Measurements from ENCODE around the gene MPC1.

Gene MPC1

DNA sequence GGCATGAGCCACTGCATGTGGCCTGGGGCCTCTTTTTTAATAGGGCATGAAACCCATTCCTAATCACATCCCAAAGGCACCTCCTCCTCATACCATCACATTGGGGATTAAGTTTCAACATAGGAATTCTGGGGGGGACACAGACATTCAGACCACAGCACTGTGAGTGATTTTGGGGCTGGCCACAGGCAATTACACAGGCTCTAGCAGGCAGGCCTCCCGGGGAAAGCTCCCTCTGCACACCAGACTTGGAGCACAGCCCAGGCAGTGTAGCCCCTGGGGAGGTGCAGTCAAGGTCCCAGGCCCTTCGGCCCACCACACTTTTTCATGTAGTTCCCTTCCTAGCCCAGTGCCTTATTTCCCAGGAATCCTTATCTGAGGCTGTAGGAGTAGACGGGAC is 45.9 kb downstream of the MPC1 start:
- Histone ChIP-seq H3F3A (ENCODE audit: control insufficient read depth, insufficient read depth) (no peaks in the 10 kb centered on the region), H3K4me2 (ENCODE audit: low read length) (no peak overlapping the region), H4K20me1 (ENCODE audit: control insufficient read depth, insufficient read depth, low read depth, low read length) (peaks cover 14% of the 10 kb centered on the region), H3K4me1 (ENCODE audit: control insufficient read depth, low read length) (peaks cover 72% of the 10 kb centered on the region), H3K4me3 (ENCODE audit: low read length) (no peak overlapping the region), H3K36me3 (ENCODE audit: control insufficient read depth, low read length) (peaks cover 91% of the 10 kb centered on the region), H3K27me3 (ENCODE audit: control insufficient read depth, low read length) (no peaks in the 10 kb centered on the region), H3K9me3 (ENCODE audit: control insufficient read depth, insufficient read depth, low read length) (no peaks in the 10 kb centered on the region), H3K79me2 (ENCODE audit: control insufficient read depth, low read length) (peaks cover 100% of the 10 kb centered on the region), H3K9me2 (replicated peaks; ENCODE audit: control insufficient read depth, low read length) (no peaks in the 10 kb centered on the region), H3K27ac (ENCODE audit: low read depth, low read length) (no peak overlapping the region)
- TF ChIP-seq, protein P1, sequence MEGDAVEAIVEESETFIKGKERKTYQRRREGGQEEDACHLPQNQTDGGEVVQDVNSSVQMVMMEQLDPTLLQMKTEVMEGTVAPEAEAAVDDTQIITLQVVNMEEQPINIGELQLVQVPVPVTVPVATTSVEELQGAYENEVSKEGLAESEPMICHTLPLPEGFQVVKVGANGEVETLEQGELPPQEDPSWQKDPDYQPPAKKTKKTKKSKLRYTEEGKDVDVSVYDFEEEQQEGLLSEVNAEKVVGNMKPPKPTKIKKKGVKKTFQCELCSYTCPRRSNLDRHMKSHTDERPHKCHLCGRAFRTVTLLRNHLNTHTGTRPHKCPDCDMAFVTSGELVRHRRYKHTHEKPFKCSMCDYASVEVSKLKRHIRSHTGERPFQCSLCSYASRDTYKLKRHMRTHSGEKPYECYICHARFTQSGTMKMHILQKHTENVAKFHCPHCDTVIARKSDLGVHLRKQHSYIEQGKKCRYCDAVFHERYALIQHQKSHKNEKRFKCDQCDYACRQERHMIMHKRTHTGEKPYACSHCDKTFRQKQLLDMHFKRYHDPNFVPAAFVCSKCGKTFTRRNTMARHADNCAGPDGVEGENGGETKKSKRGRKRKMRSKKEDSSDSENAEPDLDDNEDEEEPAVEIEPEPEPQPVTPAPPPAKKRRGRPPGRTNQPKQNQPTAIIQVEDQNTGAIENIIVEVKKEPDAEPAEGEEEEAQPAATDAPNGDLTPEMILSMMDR (IDR thresholded peaks at IDR 0.05; ENCODE audit: low read depth, low read length, poor library complexity, severe bottlenecking): no peak
- no peak for TF ChIP-seq EZH2phosphoT487 (IDR thresholded peaks at IDR 0.05; ENCODE audit: borderline replicate concordance, low read length)

DNA sequence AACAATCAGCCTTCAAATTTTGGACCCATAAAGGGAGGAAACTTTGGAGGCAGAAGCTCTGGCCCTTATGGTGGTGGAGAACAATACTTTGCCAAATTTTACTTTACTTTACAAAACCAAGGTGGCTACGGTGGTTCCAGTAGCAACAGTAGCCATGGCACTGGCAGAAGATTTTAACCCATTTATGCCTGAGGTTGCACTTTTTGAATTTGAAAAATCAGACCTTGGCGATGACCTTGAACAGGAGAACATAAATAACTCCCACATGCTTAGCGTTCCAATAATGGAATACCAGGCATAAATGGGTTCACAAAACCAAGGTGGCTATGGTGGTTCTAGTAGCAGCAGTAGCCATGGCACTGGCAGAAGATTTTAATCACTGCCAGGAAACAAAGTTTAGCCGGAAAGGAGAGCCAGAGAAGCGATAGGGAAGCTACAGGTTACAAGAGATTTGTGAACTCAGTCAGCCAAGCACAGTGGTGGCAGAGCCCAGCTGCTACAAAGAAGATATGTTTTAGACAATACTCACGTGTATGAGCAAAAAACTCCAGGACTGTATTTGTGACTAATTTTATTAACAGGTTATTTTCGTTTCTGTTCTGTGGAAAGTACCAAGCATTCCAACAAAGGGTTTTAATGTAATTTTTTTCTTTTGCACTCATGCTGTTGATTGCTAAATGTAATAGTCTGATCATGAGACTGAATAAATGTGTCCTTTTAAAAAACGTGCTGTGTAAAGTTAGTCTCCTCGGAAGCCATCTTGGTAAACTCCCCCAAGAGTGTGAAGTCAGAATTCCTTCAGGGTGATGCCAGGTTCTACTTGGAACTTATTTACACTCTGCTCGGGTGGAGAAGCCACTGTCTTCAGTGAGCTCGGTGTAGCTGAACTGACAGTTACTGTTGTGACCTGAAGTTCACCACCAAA is 47.1 kb downstream of the MPC1 start:
- Histone ChIP-seq H3K27ac (ENCODE audit: low read depth, low read length) (no peak overlapping the region), H3K36me3 (ENCODE audit: control insufficient read depth, low read length) (peaks cover 92% of the 10 kb centered on the region), H3K9me2 (replicated peaks; ENCODE audit: control insufficient read depth, low read length) (no peaks in the 10 kb centered on the region), H3F3A (ENCODE audit: control insufficient read depth, insufficient read depth) (no peaks in the 10 kb centered on the region), H3K27me3 (ENCODE audit: control insufficient read depth, low read length) (no peaks in the 10 kb centered on the region), H3K4me3 (ENCODE audit: low read length) (no peak overlapping the region), H3K79me2 (ENCODE audit: control insufficient read depth, low read length) (peaks cover 100% of the 10 kb centered on the region), H3K4me1 (ENCODE audit: control insufficient read depth, low read length) (peaks cover 72% of the 10 kb centered on the region), H3K4me2 (ENCODE audit: low read length) (no peak overlapping the region), H3K9me3 (ENCODE audit: control insufficient read depth, insufficient read depth, low read length) (no peaks in the 10 kb centered on the region), H4K20me1 (ENCODE audit: control insufficient read depth, insufficient read depth, low read depth, low read length) (peaks cover 12% of the 10 kb centered on the region)
- TF ChIP-seq, protein P1 (IDR thresholded peaks at IDR 0.05; ENCODE audit: low read depth, low read length, poor library complexity, severe bottlenecking): no peak
- TF ChIP-seq EZH2phosphoT487 (IDR thresholded peaks at IDR 0.05; ENCODE audit: borderline replicate concordance, low read length): no peak

DNA sequence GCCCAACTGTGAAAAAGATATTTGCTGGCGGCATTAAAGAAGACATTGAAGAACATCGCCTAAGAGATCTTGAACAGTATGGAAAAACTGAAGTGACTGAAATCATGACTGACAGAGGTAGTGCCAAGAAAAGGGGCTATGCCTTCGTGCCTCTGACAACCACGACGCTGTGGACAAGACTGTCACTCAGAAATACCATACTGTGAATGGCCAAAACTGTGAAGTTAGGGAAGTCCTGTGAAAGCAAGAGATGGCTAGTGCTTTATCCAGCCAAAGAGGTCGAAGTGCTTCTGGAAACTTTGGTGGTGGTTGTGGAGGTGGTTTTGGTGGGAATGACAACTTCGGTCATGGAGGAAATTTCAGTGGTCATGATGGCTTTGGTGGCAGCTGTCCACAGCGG is 47.9 kb downstream of the MPC1 start:
- Histone ChIP-seq H3K27me3 (ENCODE audit: control insufficient read depth, low read length) (no peaks in the 10 kb centered on the region), H3K27ac (ENCODE audit: low read depth, low read length) (no peak overlapping the region), H3K9me3 (ENCODE audit: control insufficient read depth, insufficient read depth, low read length) (no peaks in the 10 kb centered on the region), H4K20me1 (ENCODE audit: control insufficient read depth, insufficient read depth, low read depth, low read length) (peaks cover 9% of the 10 kb centered on the region), H3K4me3 (ENCODE audit: low read length) (no peak overlapping the region), H3K9me2 (replicated peaks; ENCODE audit: control insufficient read depth, low read length) (no peaks in the 10 kb centered on the region), H3K79me2 (ENCODE audit: control insufficient read depth, low read length) (peaks cover 100% of the 10 kb centered on the region), H3K4me1 (ENCODE audit: control insufficient read depth, low read length) (peaks cover 64% of the 10 kb centered on the region), H3K4me2 (ENCODE audit: low read length) (peak overlapping the region; percentile 59; the same call in 1 of the 2 replicates), H3F3A (ENCODE audit: control insufficient read depth, insufficient read depth) (no peaks in the 10 kb centered on the region; the same call in 1 of the 2 replicates), H3K36me3 (ENCODE audit: control insufficient read depth, low read length) (peaks cover 87% of the 10 kb centered on the region)
- TF ChIP-seq, protein P1 (IDR thresholded peaks at IDR 0.05; ENCODE audit: low read depth, low read length, poor library complexity, severe bottlenecking): no peak
- no peak for TF ChIP-seq EZH2phosphoT487 (IDR thresholded peaks at IDR 0.05; ENCODE audit: borderline replicate concordance, low read length)
